ENCODE results near the gene ITPKC. TPM values are rescaled to one million over a fixed set of nuclear protein-coding genes. Genes with fewer than 3 reads are reported as not detected.

Gene ITPKC
- total and polyA plus RNA-seq, 2 of the 13 experiments (the other 11 are each of a cell fraction or from before 2014, with no cell fraction given): 6.9 to 11.2 TPM

- TF ChIP-seq ZNF75D (CRISPR knock-in tag; IDR thresholded peaks at IDR 0.05; ENCODE audit: borderline replicate concordance) (no peak), RFXAP (CRISPR knock-in tag; IDR thresholded peaks at IDR 0.05; ENCODE audit: borderline replicate concordance) (peak; percentile 98), ZBTB43 (CRISPR knock-in tag; conservative IDR thresholded peaks at IDR 0.05) (no peak; the same call in 1 of the 2 replicates), TOE1 (CRISPR knock-in tag; IDR thresholded peaks at IDR 0.05) (no peak), ZHX2 (IDR thresholded peaks at IDR 0.05; ENCODE audit: low read depth) (peak; percentile 93), ZHX2 (CRISPR knock-in tag; IDR thresholded peaks at IDR 0.05; ENCODE audit: borderline replicate concordance) (no peak; the same call in 1 of the 2 replicates), REPIN1 (CRISPR knock-in tag; IDR thresholded peaks at IDR 0.05; ENCODE audit: borderline replicate concordance, low read depth) (peak; percentile 31; the same call in 1 of the 2 replicates), ZIK1 (CRISPR knock-in tag; IDR thresholded peaks at IDR 0.05; ENCODE audit: borderline replicate concordance, low read depth) (0 out of 2 replicates have a peak, but pooled peaks have one; percentile 23), UBTF (CRISPR knock-in tag; IDR thresholded peaks at IDR 0.05) (no peak), MBD4 (IDR thresholded peaks at IDR 0.05; ENCODE audit: borderline replicate concordance, low read length) (no peak), ZNF207 (IDR thresholded peaks at IDR 0.05; ENCODE audit: borderline replicate concordance) (peak; percentile 96; the same call in 1 of the 2 replicates), ZFX (CRISPR knock-in tag; IDR thresholded peaks at IDR 0.05; ENCODE audit: low read depth) (peak; percentile 62), HNRNPH1 (optimal IDR thresholded peaks at IDR 0.05; ENCODE audit: low read depth, low read length) (no peak), ZNF180 (CRISPR knock-in tag; IDR thresholded peaks at IDR 0.05; ENCODE audit: borderline replicate concordance, low read depth) (no peak), TFE3 (CRISPR knock-in tag; IDR thresholded peaks at IDR 0.05) (peak; percentile 94)
Measured at GRCh38 chr19:40750058-40750873, 33.4 kb downstream of the ITPKC start, which contains the start of gene ACTMAP (continued).

All from HepG2 (cell line).